ENCODE data around the gene KHDC3L.

Gene KHDC3L

DNA sequence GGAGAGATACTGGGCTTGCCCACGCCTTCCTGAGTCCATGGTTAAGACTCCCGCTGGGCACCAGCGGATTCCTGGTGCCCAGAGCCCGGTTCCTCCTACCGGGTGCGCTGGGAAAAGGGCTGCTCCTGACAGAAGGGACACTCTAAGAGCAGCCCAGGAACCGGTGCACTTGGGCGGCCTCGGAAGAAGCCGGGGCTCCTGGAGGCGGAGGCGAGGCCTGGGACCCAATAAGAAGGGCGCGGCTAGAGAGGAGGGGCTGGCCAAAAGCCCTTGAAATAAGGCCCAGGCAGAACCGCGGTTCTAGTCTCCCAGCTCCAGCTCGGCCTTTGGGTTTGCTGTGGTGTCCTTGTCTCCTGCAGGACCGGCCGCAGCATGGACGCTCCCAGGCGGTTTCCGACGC, at the start of gene KHDC3L:
Gene KHDC3L, plus strand, starts transcription at position 301 of the 400 bp plus-strand sequence. Its CDS starts 72 bp downstream, at position 373.
- no peak for DNase-seq (ENCODE audit: low read depth)

DNA sequence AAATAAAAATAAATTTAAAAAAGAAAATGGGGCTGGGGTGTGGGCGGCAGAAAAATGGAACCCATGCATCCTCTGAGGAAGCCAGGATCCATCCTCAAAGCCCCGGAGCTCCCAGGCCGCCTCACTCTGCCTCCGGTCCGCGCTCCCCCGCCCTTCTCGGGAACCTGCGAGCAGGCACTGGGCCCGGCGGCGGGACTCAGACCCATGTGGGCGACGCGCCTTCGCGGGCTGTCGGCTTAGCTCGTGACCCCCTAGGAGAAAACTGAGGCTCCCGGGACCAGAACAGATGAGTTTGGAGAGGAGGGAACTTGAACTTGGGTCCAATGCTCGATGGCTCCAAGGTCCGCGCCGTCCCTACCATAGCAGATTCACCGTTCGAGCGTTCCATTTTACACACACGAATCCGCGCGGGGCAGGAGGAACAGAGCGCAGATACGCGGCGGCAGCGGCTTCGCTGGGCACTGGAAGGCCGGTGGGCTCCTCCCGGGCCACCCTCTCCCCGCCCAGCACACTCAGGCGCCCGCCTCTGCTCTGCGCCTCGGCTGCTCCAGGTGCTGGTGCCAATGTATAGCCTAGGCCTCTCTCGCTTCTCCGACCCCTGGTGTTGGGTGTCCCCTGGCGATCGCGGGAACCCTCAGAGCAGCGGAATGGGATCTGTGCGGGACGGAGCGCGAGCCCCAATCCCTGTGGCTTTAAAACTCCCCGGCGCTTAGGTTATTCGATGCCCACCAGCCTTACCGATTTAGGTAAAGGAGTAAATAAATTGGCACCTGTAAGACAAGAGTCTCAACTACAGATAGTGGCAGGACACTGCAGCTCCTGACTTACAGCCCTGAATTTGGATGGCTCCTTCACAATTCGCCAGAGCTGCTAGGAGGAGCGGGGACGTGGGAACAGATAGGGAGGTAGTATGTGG, 47.6 kb upstream of the KHDC3L start:
- no peak for DNase-seq (ENCODE audit: low read depth)

DNA sequence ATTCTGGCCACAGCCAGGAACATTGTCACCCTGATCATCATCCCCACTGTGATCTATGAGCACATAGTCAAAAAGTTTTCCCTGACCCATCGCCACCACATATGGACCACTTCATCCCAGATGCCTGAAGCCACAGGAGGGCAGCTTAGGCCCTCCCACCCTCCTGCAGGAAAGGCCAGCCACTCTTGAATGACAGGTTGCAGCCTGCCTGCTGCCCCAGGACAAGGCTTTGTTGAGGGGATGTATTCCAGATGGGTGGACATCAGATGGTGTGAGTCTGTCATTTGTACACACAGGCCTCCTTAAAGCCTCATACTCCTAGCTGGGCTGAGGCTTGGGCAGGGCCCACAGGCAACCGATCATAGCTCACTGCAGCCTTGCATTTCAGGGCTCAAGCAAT, 39.1 kb upstream of the KHDC3L start:
- no peak for DNase-seq (ENCODE audit: low read depth)

DNA sequence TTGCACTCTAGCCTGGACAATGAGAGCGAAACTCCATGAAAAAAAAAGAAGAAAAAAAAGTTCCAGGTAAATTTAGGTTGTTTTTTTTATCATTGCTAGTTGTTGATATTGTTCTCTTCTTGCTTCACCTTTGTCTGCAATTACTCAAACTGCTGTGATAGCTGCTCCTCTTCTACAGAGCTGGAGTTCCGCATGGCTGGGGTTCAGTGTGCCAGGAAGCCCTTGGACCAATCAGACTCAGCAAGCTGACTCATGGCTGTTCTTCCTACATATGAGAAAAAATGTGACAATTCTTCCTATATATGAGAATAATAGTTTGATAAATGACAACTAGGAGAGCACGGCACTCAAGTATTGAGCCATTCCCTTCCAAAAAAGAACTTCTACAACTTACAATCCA, 36.8 kb upstream of the KHDC3L start:
- no peak for DNase-seq (ENCODE audit: low read depth)

DNA sequence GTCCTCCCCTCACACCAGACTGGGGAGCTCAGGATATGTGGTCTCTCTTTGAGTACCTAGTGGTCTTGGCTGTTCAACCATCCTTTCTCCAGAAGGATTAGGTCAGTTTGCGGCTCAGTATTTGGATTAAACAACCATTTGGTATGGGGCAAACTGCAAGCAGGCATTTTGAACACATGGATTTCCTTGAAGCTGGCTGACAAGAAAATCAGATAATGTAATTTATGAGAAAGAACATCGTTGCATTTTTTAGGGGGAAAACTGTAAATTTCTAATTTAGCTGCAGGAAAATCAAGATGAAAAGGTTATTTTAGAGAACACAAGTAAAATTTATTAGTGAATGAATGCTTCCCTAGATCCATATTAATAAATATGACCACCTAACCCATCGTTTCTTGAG, 33.7 kb upstream of the KHDC3L start:
- DNase-seq (ENCODE audit: low read depth) = no peak

GRCh38 chr6:73329201-73329600, 33.3 kb upstream of the KHDC3L start:
- DNase-seq (ENCODE audit: low read depth) = no peak

- DNase-seq (ENCODE audit: low read depth) = peak; percentile 45
Measured at GRCh38 chr6:73339340-73339739, 23.1 kb upstream of the KHDC3L start.

GRCh38 chr6:73340048-73340447, 22.4 kb upstream of the KHDC3L start:
- peak; percentile 20 for DNase-seq (ENCODE audit: low read depth)

GRCh38 chr6:73341335-73341734, 21.1 kb upstream of the KHDC3L start:
- no peak for DNase-seq (ENCODE audit: low read depth)

DNA sequence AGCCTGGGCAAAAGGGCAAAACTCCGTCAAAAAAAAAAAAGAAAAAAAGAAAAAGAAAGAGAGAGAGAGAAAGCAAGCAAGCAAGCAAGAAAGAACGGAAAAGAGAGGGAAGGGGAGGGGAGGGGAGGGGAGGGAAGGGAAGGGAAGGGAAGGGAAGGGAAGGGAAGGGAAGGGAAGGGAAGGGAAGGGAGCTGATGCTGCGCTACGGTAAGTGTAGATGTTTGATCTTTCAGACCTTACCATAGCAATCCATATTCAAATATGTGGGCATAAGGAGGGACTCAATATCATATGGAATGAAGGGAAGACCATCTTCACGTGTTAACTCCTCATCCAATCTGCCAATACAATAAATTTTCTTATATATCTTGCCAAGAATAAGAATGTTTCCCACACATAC, 20.3 kb upstream of the KHDC3L start:
- DNase-seq (ENCODE audit: low read depth) = no peak

DNA sequence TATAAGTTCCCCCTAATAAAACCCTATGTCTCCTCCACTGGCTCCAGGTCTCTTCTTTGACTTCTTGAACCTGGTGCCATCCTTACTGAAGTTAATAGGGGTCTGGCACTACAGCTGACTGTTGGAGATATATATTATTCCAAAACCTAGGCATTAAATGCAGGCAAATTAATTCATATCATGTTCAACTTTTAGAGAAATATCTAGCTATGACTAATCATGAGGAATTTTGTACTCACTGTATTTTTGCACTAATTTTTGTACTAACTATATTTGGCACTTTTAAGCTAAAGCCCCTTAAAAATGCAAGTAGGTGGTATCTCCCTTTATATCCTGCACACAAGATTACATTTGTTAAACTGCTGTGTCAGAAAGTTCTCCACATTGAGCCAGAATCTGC, 19.3 kb upstream of the KHDC3L start:
- no peak for DNase-seq (ENCODE audit: low read depth)

GRCh38 chr6:73348550-73349204, 13.8 kb upstream of the KHDC3L start:
- DNase-seq (ENCODE audit: low read depth) = no peak

DNA sequence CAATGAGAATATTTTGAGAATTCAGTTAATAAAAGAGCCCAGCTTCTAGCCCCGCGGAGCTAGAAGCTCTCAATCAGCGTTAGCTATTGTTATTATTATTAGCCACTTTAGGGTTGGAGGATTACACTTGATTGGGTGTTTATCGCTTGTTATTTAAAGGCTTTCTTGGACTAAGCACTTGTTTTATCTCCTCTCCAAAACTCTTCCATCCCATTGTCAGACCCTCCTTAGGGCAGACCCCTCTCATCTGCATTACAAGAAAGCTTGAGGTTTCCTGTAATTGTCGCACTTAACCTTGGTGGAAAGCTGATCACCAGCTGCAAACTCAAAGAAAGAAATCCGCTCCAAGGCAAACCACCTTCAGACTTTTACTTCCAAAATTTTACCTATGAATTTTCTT, 13.1 kb upstream of the KHDC3L start:
- DNase-seq (ENCODE audit: low read depth) = no peak

DNA sequence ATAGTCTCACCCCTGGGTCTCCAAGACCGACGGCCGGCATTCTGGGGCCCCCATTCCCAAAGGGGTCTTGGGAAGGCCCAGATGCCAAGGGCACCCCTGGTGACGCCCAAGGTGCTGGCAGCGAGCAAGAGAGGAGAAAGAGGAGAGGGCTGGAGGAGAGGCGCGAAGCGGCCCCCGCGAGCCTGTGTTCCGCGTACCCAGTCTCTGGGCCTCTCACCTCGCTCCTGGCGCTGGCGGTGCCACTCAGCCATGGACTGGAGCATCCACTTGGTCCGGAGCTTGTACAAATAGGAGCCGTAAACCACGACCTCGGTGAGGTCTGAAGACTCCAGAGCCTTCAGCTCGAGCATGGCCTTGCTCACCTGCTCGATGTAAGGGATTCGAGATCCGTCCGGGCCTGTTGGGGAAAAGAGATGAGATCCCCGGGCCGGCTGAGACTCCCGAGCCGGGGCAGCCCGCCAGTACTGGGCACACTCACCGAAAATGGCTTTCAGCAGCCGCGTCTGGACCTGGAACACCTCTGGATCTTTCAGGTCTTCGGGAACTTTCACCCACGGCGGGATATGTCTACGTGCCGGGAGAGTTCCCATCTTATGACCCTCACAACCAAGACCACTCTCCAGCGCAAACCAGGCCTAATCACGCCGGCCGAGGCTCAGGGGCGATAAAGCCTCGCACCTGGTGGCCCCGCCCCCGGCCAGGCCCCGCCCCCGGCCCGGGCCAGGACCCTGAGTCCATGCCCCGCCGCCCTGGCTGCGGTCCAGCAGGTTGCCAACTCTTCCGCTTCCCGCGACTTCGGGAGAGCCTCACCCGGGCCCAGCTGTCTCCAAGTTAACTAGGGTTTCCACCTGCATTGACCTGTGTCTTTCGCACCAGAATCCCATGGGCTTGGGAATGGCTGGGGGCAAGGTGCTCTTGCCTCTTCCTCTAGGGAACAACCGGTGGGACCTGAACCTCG, 8.5 kb upstream of the KHDC3L start, which contains the start of gene DPPA5:
Gene DPPA5, minus strand, starts transcription at position 641 of the 958 bp plus-strand sequence. Its CDS starts 51 bp downstream, at position 590.
- DNase-seq (ENCODE audit: low read depth) = no peak

DNA sequence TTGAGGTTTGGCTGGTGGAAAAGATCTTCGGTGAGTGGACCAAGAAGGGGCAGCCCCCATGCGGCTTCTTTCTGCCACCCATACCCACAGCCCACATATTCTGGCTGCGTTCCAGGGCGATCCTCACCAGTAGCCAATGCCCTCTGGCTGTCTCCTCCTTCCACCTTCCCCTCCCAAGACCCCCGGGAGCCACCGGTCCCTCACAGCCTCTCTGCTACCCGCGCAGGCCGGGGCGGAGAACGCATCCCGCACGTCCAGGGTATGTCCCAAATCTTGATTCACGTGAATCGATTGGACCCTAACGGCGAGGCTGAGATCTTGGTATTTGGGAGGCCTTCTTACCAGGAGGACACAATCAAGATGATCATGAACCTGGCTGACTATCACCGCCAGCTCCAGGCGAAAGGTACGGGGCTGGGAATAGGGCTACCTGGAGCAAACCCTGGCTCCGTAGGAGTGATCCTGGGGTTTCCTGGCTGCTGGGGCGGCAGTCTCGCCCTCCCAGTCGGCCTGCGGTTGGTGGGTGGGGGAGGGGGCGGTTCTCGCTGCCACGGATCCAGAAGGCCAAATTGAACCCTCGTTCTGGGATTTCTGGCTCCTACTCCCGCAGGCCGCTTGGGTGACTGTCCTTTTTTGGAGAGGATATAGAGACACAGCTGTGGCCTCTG, 545 bp downstream of the KHDC3L start:
- DNase-seq (ENCODE audit: low read depth) = no peak

GRCh38 chr6:73363537-73363875, 1.0 kb downstream of the KHDC3L start:
- DNase-seq (ENCODE audit: low read depth) = no peak

GRCh38 chr6:73364121-73364520, 1.7 kb downstream of the KHDC3L start:
- no peak for DNase-seq (ENCODE audit: low read depth)

DNA sequence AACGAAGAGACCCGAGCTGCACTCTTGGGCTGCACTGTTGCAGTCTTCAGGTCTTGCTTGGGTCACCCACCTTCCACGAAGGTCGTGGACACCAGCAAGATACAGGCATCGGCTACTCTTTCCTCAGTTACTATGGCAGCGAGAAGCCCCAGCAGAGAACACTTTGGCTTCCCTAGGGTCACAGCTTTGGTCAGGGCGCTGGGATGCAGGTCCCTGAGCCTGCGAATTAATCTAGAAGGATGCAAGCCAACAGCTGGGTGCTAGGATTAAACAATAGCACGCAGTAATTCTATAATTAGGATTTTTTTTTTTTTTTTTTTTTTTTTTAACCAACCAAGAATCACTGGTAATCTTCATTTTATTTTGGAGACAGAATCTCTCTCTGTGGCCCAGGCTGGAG, 2.1 kb downstream of the KHDC3L start:
- DNase-seq (ENCODE audit: low read depth) = no peak

- DNase-seq (ENCODE audit: low read depth) = no peak
Measured at GRCh38 chr6:73367761-73368355, 5.4 kb downstream of the KHDC3L start.

DNA sequence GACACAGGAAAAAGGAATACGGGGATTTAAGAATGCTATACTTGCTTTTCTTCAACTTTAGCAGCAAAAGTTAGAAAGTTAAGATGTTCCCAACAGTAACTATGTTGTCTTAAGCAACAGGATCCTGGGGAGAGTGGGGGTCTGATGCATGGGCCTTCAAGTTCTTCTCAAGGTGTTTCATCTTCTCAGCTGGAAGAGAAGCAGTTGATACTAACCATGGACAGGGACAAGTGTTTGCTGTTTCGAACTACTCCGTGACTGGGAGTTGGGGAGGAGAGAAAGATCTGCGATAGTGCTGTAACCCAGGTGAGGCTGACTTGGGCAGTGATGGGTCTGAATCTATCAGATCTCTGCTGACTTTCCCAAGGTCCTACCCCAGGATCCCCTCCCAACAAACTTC, 6.2 kb downstream of the KHDC3L start:
- DNase-seq (ENCODE audit: low read depth) = no peak

GRCh38 chr6:73369157-73369556, 6.7 kb downstream of the KHDC3L start:
- DNase-seq (ENCODE audit: low read depth) = no peak
